Gastrocnemius medialis (tissue), 4 donors: ENCODE data around the gene BCAT1. TPM values are rescaled to one million over a fixed set of nuclear protein-coding genes. Genes with fewer than 3 reads are reported as not detected.

ENCODE experiments used
- ATAC-seq, 2 donors: fragments of 150-250 bp; one replicate each; pipeline ENCODE4 v1.9.1; 2016
- DNase-seq, 2 donors: peaks; one replicate each; pipeline ENCODE4 v3.0.0-alpha.2; 2019
- H3K27ac ChIP-seq, 4 donors: fragments of 200-600 bp; sonication (generic); 1 replicate in 1 of 4; 2 replicates in 3 of 4; pipeline ENCODE4 v1.5.1; 2016 to 2018; ENCODE audit warnings: mild to moderate bottlenecking in 2 of 4, moderate library complexity in 1 of 4
- H3K27me3 ChIP-seq, 3 donors: fragments of 200-600 bp; sonication (generic) in 2 of 3; 1 replicate in 1 of 3; 2 replicates in 2 of 3; pipeline versions ENCODE4 v1.5.1 to v1.6.0; 2016 to 2019; ENCODE audit warnings: mild to moderate bottlenecking in 1 of 3, moderate library complexity in 1 of 3
- H3K36me3 ChIP-seq, 2 donors: fragments of 200-600 bp; sonication (generic) in 1 of 2; one replicate each; pipeline ENCODE4 v1.5.1; 2017 to 2018
- H3K4me1 ChIP-seq, 2 donors: fragments of 200-600 bp; sonication (generic) in 1 of 2; one replicate each; pipeline ENCODE4 v1.5.1; 2016 to 2017; ENCODE audit warnings: mild to moderate bottlenecking in 2 of 2
- H3K4me3 ChIP-seq, 4 donors: fragments of 200-600 bp; sonication (generic) in 3 of 4; 1 replicate in 1 of 4; 2 replicates in 3 of 4; pipeline ENCODE4 v1.5.1; 2016 to 2019; ENCODE audit warnings: mild to moderate bottlenecking in 2 of 4
- H3K9me3 ChIP-seq, 3 donors: fragments of 200-600 bp; sonication (generic) in 2 of 3; 1 replicate in 1 of 3; 2 replicates in 2 of 3; pipeline ENCODE4 v1.5.1; 2016 to 2019
- CTCF ChIP-seq, 5 experiments: fragments of 450-650 bp in 3 of 5; fragments of 200-600 bp in 2 of 5; sonication (generic) in 2 of 5; IDR thresholded peaks in 4 of 5; conservative IDR thresholded peaks in 1 of 5; 1 replicate in 4 of 5; 2 replicates in 1 of 5; pipeline ENCODE4 v1.5.1; 2016 to 2019; ENCODE audit warnings: antibody characterized with exemption in 5 of 5, mild to moderate bottlenecking in 3 of 5, moderate library complexity in 3 of 5
- POLR2A ChIP-seq, 2 donors: fragments of 450-650 bp; IDR thresholded peaks; one replicate each; pipeline ENCODE4 v1.6.1; 2017; ENCODE audit warnings: antibody characterized with exemption in 2 of 2, mild to moderate bottlenecking in 2 of 2, moderate library complexity in 2 of 2
- in situ Hi-C, 4 donors: fragments of 200-750 bp; cut with MboI; loops; one replicate each; pipeline versions ENCODE4 v1.15.0 to v1.8.0; 2017; ENCODE audit warnings: low sequenced_read_pairs in 4 of 4
- intact Hi-C: fragments of 100-400 bp; cut with DNase I; formaldehyde crosslinking; loops from one replicate; pipeline ENCODE4 v1.15.1; 2023; ENCODE audit warnings: low total_unique reads
- total RNA-seq, 4 donors: library from RNA; depleted of rRNA; stranded (reverse); fragments of >200 nt; gene quantifications; one replicate each; pipeline versions ENCODE4 v1.1.0 to v1.2.3, GENCODE V29; 2016

BCAT1 gene
- total RNA-seq, 4 donors from 2014 or later: 1.6 to 7.5 (median 3.9) TPM

- no peak for ATAC-seq
- in situ Hi-C loops: no loop called here
- TF ChIP-seq POLR2A (IDR thresholded peaks at IDR 0.05) (no peak), CTCF (IDR thresholded peaks at IDR 0.05 in 4 of 5, conservative IDR thresholded peaks at IDR 0.05 in 1 of 5) (no peak)
- intact Hi-C loops: no loop called here
- Histone ChIP-seq H3K4me3 (no peak overlapping the region), H3K9me3 (no peaks in the 10 kb centered on the region), H3K27me3 (no peaks in the 10 kb centered on the region), H3K27ac (no peak overlapping the region), H3K36me3 (no peaks in the 10 kb centered on the region), H3K4me1 (no peaks in the 10 kb centered on the region)
- DNase-seq: no peak
Measured at GRCh38 chr12:24977060-24977459, 28.2 kb upstream of the BCAT1 start.

- no peaks in the 10 kb centered on the region for H3K36me3 ChIP-seq
- TF ChIP-seq POLR2A (IDR thresholded peaks at IDR 0.05) (no peak), CTCF (IDR thresholded peaks at IDR 0.05 in 4 of 5, conservative IDR thresholded peaks at IDR 0.05 in 1 of 5) (no peak)
- intact Hi-C loops (no loop called here), in situ Hi-C loops (no loop called here)
- DNase-seq (no peak), ATAC-seq (no peak)
- no peak overlapping the region for H3K4me3 ChIP-seq
- H3K9me3 ChIP-seq: no peaks in the 10 kb centered on the region
- no peaks in the 10 kb centered on the region for H3K27me3 ChIP-seq
- no peaks in the 10 kb centered on the region for H3K4me1 ChIP-seq
- H3K27ac ChIP-seq: no peak overlapping the region
Measured at GRCh38 chr12:24975425-24975824, 26.5 kb upstream of the BCAT1 start.

GRCh38 chr12:24974216-24974615 lies 25.3 kb upstream of the BCAT1 start:
- H3K36me3 ChIP-seq: no peaks in the 10 kb centered on the region

GRCh38 chr12:24972078-24972477 lies 23.2 kb upstream of the BCAT1 start:
- ATAC-seq: no peak
- in situ Hi-C loops (no loop called here), intact Hi-C loops (no loop called here)
- H3K4me3 ChIP-seq: no peak overlapping the region
- no peaks in the 10 kb centered on the region for H3K27me3 ChIP-seq
- H3K9me3 ChIP-seq: no peaks in the 10 kb centered on the region
- no peaks in the 10 kb centered on the region for H3K4me1 ChIP-seq
- no peaks in the 10 kb centered on the region for H3K36me3 ChIP-seq
- TF ChIP-seq CTCF (IDR thresholded peaks at IDR 0.05 in 4 of 5, conservative IDR thresholded peaks at IDR 0.05 in 1 of 5): no peak
- no peak for TF ChIP-seq POLR2A (IDR thresholded peaks at IDR 0.05)
- no peak overlapping the region for H3K27ac ChIP-seq
- DNase-seq: no peak

More at GRCh38 chr12:24974216-24974615, 25.3 kb upstream of the BCAT1 start:
- no peak overlapping the region for H3K4me3 ChIP-seq
- no peaks in the 10 kb centered on the region for H3K4me1 ChIP-seq
- no peaks in the 10 kb centered on the region for H3K9me3 ChIP-seq
- H3K27ac ChIP-seq: no peak overlapping the region
- in situ Hi-C loops: no loop called here
- TF ChIP-seq POLR2A (IDR thresholded peaks at IDR 0.05) (no peak), CTCF (IDR thresholded peaks at IDR 0.05 in 4 of 5, conservative IDR thresholded peaks at IDR 0.05 in 1 of 5) (no peak)
- DNase-seq: no peak
- no peak for ATAC-seq
- intact Hi-C loops: no loop called here
- H3K27me3 ChIP-seq: no peaks in the 10 kb centered on the region

- TF ChIP-seq POLR2A (IDR thresholded peaks at IDR 0.05): no peak
- TF ChIP-seq CTCF (IDR thresholded peaks at IDR 0.05 in 4 of 5, conservative IDR thresholded peaks at IDR 0.05 in 1 of 5): no peak
- H3K27me3 ChIP-seq: no peaks in the 10 kb centered on the region
- ATAC-seq (no peak), DNase-seq (no peak)
- in situ Hi-C loops: no loop called here
- no peaks in the 10 kb centered on the region for H3K36me3 ChIP-seq
- no peak overlapping the region for H3K4me3 ChIP-seq
- no peaks in the 10 kb centered on the region for H3K9me3 ChIP-seq
- H3K27ac ChIP-seq: no peak overlapping the region
- H3K4me1 ChIP-seq: no peaks in the 10 kb centered on the region
- intact Hi-C loops: no loop called here
Measured at GRCh38 chr12:24970177-24970576, 21.3 kb upstream of the BCAT1 start.
